ENCODE results near the gene CDK4. TPM values are rescaled to one million over a fixed set of nuclear protein-coding genes. Genes with fewer than 3 reads are reported as not detected.
A peak's percentile ranks its signal among the peaks of the same experiment; 100 is the strongest.

The CDK4 gene
- total RNA-seq: 9.2 TPM

DNA sequence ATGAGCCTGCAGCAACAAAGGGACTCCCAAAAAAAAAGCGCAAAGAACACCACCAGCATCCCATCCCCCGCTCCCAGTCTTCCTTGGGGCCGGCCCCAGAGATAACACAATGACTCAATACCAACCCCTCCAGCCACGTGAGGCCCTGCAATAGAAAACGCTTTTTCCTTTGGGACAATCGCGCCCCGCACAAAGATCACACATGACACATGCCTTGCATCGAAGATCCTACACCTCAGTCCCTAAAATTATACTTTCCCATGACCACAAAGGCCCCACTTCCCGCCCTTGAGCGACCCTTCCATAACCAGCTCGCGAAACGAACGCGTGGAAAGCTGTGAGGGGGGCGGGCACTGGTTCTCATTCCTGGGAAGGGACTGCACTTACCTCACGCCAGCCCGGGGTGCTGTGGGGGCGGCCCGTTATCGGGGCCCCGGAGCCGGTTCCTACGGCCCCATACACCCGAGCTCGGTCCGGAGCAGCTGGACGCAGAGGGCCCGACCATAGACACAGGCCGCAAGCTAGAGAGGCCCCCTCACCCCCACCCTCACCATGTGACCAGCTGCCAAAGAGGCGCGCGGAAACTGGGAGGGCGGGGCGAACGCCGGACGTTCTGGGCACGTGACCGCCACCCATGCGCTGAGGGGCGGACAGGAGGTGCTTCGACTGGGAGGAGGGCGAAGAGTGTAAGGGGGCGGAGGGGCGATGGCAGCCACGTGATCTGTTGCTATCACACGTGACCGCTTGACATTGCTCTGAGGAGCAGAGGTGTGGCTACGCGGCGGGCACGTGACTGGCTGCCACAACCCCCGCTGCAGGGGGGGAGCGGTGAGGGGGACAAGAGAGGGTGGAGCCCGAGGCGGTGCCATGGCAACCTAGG lies at the start of gene CDK4:
TSS of gene CDK4 (minus strand) at position 523 of the 880 bp plus-strand sequence. CDS start 593 bp downstream, outside the sequence.
- peaks cover 53% of the 10 kb centered on the region for H3K4me1 ChIP-seq (ENCODE audit: insufficient read depth, low read length)
- H3K9me3 ChIP-seq (ENCODE audit: low read depth, low read length): no peaks in the 10 kb centered on the region
- peak within 1 kb of the TSS; percentile 72 for H3K4me3 ChIP-seq (ENCODE audit: low read length)
- H3K27me3 ChIP-seq (ENCODE audit: insufficient read depth, low read length): no peaks in the 10 kb centered on the region

GRCh38 chr12:57800965-57801364 lies 48.9 kb upstream of the CDK4 start:
- H3K27me3 ChIP-seq (ENCODE audit: insufficient read depth, low read length): no peaks in the 10 kb centered on the region
- peaks cover 7% of the 10 kb centered on the region for H3K4me1 ChIP-seq (ENCODE audit: insufficient read depth, low read length)
- no peaks in the 10 kb centered on the region for H3K9me3 ChIP-seq (ENCODE audit: low read depth, low read length)
- no peak overlapping the region for H3K4me3 ChIP-seq (ENCODE audit: low read length)

DNA sequence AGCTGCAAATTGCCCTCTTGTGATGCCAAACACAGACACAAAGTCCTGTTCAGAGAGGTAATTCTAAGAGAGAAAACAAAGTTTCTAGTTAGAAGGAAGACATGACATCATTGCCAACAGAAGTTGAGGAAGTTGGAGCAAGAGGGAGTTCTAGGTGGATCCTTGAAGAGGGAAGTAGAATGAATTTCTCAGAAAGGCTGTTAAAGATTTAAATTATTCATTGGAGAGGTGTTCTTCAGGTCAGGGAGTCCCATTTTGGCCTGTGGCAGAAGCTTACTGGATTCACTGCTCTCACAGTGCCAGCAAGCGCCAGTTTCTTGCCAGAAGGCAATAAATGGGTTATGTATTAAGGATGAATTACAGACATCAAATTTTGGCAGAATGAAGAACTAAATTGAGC lies 45.8 kb upstream of the CDK4 start:
- Histone ChIP-seq H3K27me3 (ENCODE audit: insufficient read depth, low read length) (no peaks in the 10 kb centered on the region), H3K4me3 (ENCODE audit: low read length) (no peak overlapping the region), H3K4me1 (ENCODE audit: insufficient read depth, low read length) (peaks cover 7% of the 10 kb centered on the region), H3K9me3 (ENCODE audit: low read depth, low read length) (no peaks in the 10 kb centered on the region)

DNA sequence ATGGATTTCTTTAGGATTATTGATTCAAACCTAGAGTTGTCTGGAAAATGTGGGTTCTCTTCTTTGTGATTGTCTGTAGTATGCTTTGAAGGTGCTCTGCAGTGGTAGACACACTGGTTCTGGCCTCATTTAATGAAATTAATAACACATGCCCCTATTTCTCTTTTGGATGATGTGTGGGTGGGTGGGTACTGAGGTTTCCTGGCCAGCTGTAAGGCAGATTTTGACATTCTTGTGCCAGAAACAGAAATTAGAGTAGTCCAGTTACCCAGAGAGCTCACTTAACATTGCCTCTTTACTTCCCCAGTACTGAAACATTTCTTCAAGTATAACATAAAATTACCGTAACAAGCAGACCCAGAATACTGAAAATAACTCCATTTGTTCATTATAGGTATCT lies 44.9 kb upstream of the CDK4 start:
- Histone ChIP-seq H3K4me3 (ENCODE audit: low read length) (no peak overlapping the region), H3K4me1 (ENCODE audit: insufficient read depth, low read length) (peaks cover 7% of the 10 kb centered on the region), H3K27me3 (ENCODE audit: insufficient read depth, low read length) (no peaks in the 10 kb centered on the region), H3K9me3 (ENCODE audit: low read depth, low read length) (no peaks in the 10 kb centered on the region)

DNA sequence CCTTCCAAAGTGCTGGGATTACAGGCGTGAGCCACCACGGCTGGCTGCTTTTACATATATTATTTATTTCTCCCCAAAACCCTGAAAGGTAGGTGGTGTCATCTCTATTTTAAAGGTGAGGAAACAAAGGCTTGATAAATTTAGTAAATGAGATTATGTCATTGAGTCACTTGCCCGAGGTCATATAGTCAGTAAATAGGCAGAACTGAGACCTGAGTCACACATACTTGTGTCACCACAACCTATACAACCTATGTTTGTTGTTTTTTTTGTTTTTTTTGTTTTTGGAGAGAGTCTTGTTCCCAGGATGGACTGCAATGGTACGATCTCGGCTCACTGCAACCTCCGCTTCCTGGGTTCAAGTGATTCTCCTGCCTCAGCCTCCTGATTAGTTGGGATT lies 43.2 kb upstream of the CDK4 start:
- Histone ChIP-seq H3K4me3 (ENCODE audit: low read length) (no peak overlapping the region), H3K27me3 (ENCODE audit: insufficient read depth, low read length) (no peaks in the 10 kb centered on the region), H3K9me3 (ENCODE audit: low read depth, low read length) (no peaks in the 10 kb centered on the region), H3K4me1 (ENCODE audit: insufficient read depth, low read length) (peaks cover 7% of the 10 kb centered on the region)

DNA sequence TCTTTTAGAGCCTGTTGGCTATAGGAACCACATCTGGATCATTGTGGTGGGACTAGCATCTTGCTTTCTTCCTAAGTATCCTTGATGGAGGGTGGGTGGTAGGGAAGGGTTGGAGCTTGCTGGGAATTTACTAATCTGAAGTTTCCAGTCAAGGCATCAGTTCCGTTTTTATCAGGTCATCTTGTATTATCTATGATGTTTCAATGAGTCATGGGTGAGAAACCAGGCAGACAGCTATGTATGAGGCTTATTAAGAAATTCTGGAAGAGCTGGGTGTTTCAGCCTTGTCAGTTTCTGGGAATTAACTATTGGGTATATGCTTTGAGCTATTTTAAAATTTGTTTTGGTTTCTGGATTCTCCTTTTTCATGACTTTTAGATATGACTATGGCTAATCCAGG lies 41.8 kb upstream of the CDK4 start:
- Histone ChIP-seq H3K4me3 (ENCODE audit: low read length) (no peak overlapping the region), H3K9me3 (ENCODE audit: low read depth, low read length) (no peaks in the 10 kb centered on the region), H3K27me3 (ENCODE audit: insufficient read depth, low read length) (no peaks in the 10 kb centered on the region), H3K4me1 (ENCODE audit: insufficient read depth, low read length) (peaks cover 7% of the 10 kb centered on the region)

GRCh38 chr12:57783861-57784260 lies 31.8 kb upstream of the CDK4 start:
- Histone ChIP-seq H3K27me3 (ENCODE audit: insufficient read depth, low read length) (no peaks in the 10 kb centered on the region), H3K4me3 (ENCODE audit: low read length) (no peak overlapping the region), H3K9me3 (ENCODE audit: low read depth, low read length) (no peaks in the 10 kb centered on the region), H3K4me1 (ENCODE audit: insufficient read depth, low read length) (peaks cover 39% of the 10 kb centered on the region)

DNA sequence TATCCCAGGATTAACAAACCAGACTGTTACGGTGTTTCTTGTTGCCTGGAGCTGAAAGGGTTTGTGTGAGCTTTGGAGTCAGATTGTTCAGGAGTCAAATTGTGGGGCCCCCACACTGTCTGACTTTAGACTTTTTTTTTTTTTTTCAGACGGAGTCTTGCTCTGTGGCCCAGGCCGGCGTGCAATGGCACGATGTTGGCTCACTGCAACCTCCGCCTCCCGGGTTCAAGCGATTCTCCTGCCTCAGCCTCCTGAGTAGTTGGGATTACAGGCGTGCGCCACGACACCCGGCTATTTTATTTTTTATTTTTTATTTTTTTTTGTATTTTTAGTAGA lies 31.3 kb upstream of the CDK4 start:
- Histone ChIP-seq H3K4me3 (ENCODE audit: low read length) (peak overlapping the region; percentile 83), H3K4me1 (ENCODE audit: insufficient read depth, low read length) (peaks cover 39% of the 10 kb centered on the region), H3K9me3 (ENCODE audit: low read depth, low read length) (no peaks in the 10 kb centered on the region), H3K27me3 (ENCODE audit: insufficient read depth, low read length) (no peaks in the 10 kb centered on the region)

DNA sequence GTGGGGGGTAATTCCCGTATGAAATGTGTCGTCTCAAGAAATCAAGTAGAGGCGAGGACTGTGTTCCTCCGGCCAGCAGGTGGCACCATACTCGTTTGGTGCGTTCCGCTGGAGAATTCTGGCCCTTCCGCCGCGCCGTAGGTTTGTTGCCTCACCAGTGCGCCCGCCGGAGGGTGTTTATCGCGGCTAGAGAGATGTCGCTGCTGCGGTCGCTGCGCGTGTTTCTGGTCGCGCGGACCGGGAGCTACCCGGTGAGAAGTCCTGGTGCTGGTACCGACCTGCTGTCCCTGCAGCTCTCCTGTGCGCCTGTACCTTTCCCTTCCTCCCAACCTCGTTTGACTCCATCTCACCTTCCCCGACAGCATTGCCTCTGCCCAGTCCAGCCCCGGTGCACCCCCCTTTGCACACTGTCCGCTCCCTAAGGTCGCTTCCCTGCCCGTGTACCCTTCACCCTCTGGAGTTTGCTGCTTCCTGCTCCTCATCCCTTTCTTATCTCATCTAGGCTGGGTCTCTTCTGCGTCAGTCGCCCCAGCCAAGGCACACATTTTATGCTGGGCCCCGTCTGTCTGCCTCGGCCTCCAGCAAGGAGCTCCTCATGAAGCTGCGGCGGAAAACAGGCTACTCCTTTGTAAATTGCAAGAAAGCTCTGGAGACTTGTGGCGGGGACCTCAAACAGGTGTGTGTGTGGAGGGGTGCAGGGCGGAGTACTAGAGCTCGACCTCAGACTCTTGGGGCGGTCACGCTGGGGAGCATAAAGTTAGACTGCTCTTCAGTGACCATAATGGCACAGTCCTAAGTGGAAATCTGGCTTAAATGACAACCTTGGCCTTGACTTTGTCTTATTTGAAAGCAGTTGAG lies 30.7 kb upstream of the CDK4 start, which contains the start of gene TSFM:
TSS of gene TSFM (plus strand) at position 180 of the 858 bp plus-strand sequence. CDS start at position 195, 15 bp downstream.
- Histone ChIP-seq H3K27me3 (ENCODE audit: insufficient read depth, low read length) (no peaks in the 10 kb centered on the region), H3K4me3 (ENCODE audit: low read length) (peak within 1 kb of the TSS; percentile 83), H3K9me3 (ENCODE audit: low read depth, low read length) (no peaks in the 10 kb centered on the region), H3K4me1 (ENCODE audit: insufficient read depth, low read length) (peaks cover 39% of the 10 kb centered on the region)

- H3K9me3 ChIP-seq (ENCODE audit: low read depth, low read length): no peaks in the 10 kb centered on the region
- H3K4me3 ChIP-seq (ENCODE audit: low read length): no peak overlapping the region
- peaks cover 39% of the 10 kb centered on the region for H3K4me1 ChIP-seq (ENCODE audit: insufficient read depth, low read length)
- no peaks in the 10 kb centered on the region for H3K27me3 ChIP-seq (ENCODE audit: insufficient read depth, low read length)
Observed at GRCh38 chr12:57782243-57782607, 30.1 kb upstream of the CDK4 start.

DNA sequence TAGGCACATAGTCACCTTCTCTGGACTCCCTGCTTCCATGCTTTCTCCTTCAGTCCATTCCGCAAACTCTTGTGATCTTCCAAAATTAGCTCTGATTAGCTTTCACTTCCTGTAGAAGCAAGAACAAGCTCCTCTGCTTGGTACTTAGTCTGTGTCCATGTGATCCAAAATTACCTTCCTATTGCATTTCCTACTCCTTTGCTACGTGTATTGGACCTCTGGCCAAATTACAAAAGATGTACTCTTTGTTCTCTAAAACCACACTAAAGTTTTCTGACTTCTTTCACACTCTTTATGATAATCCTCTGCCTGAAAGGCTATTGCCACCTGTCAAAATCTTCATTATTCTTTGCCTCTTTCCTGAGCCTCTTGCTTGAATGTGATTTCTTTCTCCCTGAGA lies 29.7 kb upstream of the CDK4 start:
- Histone ChIP-seq H3K4me1 (ENCODE audit: insufficient read depth, low read length) (peaks cover 39% of the 10 kb centered on the region), H3K27me3 (ENCODE audit: insufficient read depth, low read length) (no peaks in the 10 kb centered on the region), H3K9me3 (ENCODE audit: low read depth, low read length) (no peaks in the 10 kb centered on the region), H3K4me3 (ENCODE audit: low read length) (no peak overlapping the region)

- peaks cover 39% of the 10 kb centered on the region for H3K4me1 ChIP-seq (ENCODE audit: insufficient read depth, low read length)
- no peaks in the 10 kb centered on the region for H3K27me3 ChIP-seq (ENCODE audit: insufficient read depth, low read length)
- H3K9me3 ChIP-seq (ENCODE audit: low read depth, low read length): no peaks in the 10 kb centered on the region
- no peak overlapping the region for H3K4me3 ChIP-seq (ENCODE audit: low read length)
Observed at GRCh38 chr12:57781244-57781643, 29.1 kb upstream of the CDK4 start.

DNA sequence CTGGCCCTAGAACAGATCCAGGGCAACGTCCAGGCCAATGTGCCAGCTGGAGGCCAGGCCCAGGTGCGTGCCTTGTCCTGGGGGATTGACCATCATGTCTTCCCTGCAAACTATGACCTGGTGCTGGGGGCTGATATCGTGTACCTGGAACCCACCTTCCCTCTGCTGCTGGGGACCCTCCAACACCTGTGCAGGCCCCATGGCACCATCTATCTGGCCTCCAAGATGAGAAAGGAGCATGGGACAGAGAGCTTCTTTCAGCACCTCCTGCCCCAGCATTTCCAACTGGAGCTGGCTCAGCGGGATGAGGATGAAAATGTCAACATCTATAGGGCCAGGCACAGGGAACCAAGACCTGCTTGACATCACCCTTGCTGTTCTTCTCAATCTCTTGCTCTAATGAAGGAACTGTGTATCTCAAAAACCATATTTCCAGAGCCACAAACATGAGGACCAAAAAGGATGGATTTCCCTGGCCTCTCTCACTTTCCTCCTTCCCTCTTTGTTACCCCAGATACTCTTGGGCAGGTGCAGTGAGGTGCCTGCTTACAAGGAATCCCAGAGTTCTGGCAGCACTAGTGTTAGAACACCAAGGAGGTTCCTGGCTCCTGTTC lies 28.3 kb upstream of the CDK4 start:
- Histone ChIP-seq H3K4me3 (ENCODE audit: low read length) (no peak overlapping the region), H3K4me1 (ENCODE audit: insufficient read depth, low read length) (peaks cover 44% of the 10 kb centered on the region), H3K9me3 (ENCODE audit: low read depth, low read length) (no peaks in the 10 kb centered on the region), H3K27me3 (ENCODE audit: insufficient read depth, low read length) (no peaks in the 10 kb centered on the region)

GRCh38 chr12:57779736-57780135 lies 27.6 kb upstream of the CDK4 start:
- H3K27me3 ChIP-seq (ENCODE audit: insufficient read depth, low read length): no peaks in the 10 kb centered on the region
- no peaks in the 10 kb centered on the region for H3K9me3 ChIP-seq (ENCODE audit: low read depth, low read length)
- H3K4me3 ChIP-seq (ENCODE audit: low read length): no peak overlapping the region
- peaks cover 44% of the 10 kb centered on the region for H3K4me1 ChIP-seq (ENCODE audit: insufficient read depth, low read length)

DNA sequence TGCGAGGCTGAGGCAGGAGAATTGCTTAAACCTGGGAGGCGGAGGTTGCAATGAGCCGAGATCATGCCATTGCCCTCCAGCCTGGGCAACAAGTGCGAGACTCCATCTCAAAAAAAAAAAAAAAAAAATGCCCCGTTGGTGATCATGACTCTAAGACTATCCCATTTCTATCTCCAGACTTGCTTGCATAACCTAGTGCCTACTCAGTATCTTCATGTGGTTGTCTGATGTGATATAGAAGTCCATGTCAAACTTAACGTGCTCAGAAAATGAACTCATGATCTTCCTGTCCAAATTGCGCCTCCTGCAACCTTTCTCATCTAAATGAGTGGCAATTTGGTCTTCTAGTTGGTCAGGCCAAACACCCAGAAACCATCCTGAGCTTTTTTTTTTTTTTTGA lies 25.8 kb upstream of the CDK4 start:
- Histone ChIP-seq H3K27me3 (ENCODE audit: insufficient read depth, low read length) (no peaks in the 10 kb centered on the region), H3K4me1 (ENCODE audit: insufficient read depth, low read length) (peaks cover 36% of the 10 kb centered on the region), H3K4me3 (ENCODE audit: low read length) (no peak overlapping the region), H3K9me3 (ENCODE audit: low read depth, low read length) (no peaks in the 10 kb centered on the region)
